C4-2B (cell line): Measurements from ENCODE around the gene FLT3LG.

ENCODE experiments used
- ZFX ChIP-seq: fragments of 450-650 bp; IDR thresholded peaks from 2 replicates; pipeline ENCODE4 v1.6.1; 2017
- TF ChIP-seq, protein P1 (sequence below): fragments of 450-650 bp; conservative IDR thresholded peaks from 2 replicates; pipeline ENCODE4 v1.5.1; 2017; ENCODE audit warnings: mild to moderate bottlenecking

DNA sequence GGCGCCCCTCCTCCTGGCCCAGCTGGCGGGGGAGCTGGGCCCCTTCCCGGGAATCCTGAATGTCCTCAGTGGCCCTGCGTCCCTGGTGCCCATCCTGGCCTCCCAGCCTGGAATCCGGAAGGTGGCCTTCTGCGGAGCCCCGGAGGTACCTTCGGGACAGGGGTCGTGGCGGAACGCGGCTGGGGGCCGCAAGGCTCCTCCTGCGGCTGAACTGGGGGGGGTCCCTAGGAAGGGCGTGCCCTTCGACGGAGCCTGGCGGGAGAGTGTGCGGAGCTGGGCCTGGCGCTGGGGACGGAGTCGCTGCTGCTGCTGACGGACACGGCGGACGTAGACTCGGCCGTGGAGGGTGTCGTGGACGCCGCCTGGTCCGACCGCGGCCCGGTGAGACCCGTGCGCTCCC is 12.4 kb upstream of the FLT3LG start:
- TF ChIP-seq, protein P1, sequence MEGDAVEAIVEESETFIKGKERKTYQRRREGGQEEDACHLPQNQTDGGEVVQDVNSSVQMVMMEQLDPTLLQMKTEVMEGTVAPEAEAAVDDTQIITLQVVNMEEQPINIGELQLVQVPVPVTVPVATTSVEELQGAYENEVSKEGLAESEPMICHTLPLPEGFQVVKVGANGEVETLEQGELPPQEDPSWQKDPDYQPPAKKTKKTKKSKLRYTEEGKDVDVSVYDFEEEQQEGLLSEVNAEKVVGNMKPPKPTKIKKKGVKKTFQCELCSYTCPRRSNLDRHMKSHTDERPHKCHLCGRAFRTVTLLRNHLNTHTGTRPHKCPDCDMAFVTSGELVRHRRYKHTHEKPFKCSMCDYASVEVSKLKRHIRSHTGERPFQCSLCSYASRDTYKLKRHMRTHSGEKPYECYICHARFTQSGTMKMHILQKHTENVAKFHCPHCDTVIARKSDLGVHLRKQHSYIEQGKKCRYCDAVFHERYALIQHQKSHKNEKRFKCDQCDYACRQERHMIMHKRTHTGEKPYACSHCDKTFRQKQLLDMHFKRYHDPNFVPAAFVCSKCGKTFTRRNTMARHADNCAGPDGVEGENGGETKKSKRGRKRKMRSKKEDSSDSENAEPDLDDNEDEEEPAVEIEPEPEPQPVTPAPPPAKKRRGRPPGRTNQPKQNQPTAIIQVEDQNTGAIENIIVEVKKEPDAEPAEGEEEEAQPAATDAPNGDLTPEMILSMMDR: no peak
- TF ChIP-seq ZFX: no peak
